Kidney tubule cell (primary cell): ENCODE results near the gene ACSM2B.
"Not testable (repeated sequence)": the region's sequence is repeated elsewhere in the genome, so short reads cannot be mapped to it uniquely, and the experiment has no call there.

Experiments
- DNase-seq: peaks from one replicate; pipeline ENCODE4 v3.0.0-alpha.2; 2018; ENCODE audit warnings: low spot score

Gene ACSM2B, protein sequence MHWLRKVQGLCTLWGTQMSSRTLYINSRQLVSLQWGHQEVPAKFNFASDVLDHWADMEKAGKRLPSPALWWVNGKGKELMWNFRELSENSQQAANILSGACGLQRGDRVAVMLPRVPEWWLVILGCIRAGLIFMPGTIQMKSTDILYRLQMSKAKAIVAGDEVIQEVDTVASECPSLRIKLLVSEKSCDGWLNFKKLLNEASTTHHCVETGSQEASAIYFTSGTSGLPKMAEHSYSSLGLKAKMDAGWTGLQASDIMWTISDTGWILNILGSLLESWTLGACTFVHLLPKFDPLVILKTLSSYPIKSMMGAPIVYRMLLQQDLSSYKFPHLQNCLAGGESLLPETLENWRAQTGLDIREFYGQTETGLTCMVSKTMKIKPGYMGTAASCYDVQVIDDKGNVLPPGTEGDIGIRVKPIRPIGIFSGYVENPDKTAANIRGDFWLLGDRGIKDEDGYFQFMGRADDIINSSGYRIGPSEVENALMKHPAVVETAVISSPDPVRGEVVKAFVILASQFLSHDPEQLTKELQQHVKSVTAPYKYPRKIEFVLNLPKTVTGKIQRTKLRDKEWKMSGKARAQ

DNA sequence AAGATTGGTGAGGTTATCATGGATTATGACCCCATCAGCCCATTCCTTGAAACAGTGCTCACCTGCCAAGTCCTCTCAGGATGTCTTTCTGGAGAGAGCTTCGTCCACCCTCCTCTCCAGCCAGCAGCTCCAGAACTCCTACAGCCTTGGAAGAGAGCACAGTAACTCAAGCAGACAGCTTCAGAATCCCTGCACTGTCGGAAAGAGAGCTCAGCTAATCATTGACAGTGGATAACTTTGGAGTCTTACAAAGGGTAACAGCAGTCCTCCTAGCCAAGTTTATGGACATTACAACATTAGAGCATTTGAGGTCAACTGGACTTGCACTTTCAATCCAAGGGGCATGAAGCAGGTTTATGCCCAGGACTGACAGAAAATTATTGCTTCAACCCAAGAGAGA, at the start of gene ACSM2B:
ACSM2B (minus strand) TSS at position 223 of the 400 bp plus-strand sequence. CDS start 11,522 bp downstream, outside the sequence.
- not testable (repeated sequence) for DNase-seq

DNA sequence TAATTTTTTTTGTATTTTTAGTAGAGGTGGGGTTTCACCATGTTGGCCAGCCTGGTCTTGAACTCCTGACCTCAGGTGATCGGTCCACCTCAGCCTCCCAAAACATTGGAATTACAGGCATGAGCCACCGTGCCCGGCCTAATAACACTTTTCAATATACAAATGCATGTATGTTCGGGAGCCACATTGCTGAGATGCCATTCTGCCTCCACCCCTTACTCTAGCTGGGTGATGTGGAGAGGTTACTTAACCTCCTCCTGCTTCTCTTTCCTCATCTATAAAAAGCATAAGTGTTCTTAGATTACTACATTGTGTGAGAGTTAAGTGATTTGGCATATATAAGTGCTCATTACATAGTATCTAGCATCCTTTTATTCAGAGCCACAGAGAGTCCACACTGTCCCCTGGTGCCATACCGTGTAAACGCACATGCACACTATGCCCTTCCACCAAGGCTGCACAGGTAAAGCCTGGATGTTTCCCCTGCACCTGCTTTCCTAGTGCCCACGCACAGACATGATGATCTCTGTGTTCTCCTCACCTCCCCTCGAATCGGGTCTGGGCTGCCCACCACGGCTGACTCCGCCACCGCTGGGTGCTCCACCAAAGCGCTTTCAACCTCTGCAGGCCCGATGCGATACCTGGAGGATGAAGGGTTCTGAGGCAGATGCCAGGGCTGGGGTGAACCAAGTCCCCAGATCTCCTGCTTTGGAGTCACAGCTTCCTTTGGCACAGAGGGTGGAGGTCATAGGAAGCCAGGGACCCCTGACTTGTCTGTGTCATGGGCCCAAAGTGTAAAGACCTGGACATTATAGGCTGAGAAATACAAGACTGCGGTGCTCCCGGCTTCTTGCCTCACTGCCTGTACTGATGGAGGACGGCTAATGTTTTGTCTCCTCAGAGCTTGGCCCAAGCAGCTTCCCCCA, 49.0 kb upstream of the ACSM2B start:
- DNase-seq, result no peak

DNA sequence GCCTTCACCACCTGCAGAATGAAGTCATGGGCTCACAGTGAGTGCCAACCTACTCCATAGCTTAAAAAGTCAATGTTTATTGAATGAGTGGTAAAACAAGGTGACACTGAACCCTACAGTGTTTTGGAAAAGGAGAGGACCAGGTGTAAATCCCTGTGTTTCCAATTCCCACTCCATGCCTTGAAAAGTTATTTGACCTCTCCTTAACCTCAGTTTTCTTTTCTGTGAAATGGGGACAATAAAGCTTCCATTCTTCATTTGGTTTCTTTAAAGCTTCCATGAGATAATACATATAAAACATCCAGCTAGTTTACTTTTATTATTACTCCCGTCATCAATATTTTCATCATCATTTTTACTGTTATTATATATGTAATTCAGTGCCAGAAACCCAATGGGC, 48.0 kb upstream of the ACSM2B start:
- no peak for DNase-seq

DNA sequence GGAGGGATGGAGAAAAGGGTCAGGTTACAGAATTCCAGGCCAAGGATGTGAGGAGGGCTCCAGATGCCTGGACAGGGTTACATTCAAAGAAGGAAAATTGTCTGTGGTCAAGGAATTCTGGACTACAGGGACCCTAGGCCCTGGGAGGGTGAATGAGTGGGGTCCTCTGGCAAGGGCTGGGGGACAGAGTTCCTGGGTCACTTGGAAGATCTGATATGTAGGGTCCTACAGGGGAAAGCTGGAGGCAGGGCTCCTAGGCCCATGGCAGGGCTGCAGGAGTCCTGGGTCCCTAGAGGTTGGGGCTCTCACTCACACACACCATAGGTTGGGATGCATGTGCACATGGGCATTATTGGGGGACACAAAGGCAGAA, 46.3 kb upstream of the ACSM2B start:
- DNase-seq, result no peak

DNA sequence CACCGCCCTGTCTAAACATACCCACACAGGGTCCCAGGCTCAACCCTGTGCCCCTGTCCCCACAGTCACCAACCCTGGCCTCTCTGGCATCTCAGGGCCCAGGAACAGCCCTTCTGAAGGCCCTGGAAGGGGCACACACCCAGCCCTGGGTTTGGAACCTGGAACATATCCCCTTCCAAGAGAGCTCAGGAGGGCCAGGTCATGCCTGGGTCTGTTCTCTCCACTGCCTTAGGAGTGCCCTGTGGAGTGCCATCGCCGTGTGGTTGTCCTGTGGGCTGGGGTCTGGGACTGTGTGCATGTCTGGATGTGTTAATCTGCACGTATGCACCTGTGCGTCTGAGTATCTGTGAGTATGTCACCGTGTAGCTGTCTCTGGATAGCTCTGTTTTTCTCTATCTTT, 45.2 kb upstream of the ACSM2B start:
- no peak for DNase-seq

DNA sequence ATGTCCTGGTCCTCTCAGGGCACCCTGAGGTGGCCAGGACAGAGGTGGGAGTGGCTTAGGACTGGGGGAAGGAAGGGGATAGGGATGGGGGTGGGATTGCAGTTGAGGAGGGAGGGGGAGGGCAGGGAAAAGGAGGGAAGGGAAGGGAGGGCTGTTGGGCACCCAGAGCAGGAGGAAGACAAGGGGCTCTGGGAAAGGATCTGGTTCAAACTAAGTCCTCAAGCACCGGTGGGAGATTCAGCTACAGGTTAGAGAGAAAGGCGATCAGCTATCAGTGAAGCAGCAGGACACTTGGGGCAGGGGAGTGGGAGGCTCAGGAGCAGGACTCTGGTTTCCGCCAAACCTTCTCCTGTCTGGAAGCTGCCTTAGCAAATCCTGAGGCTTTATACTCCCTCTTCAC, 44.6 kb upstream of the ACSM2B start:
- DNase-seq, result no peak

DNA sequence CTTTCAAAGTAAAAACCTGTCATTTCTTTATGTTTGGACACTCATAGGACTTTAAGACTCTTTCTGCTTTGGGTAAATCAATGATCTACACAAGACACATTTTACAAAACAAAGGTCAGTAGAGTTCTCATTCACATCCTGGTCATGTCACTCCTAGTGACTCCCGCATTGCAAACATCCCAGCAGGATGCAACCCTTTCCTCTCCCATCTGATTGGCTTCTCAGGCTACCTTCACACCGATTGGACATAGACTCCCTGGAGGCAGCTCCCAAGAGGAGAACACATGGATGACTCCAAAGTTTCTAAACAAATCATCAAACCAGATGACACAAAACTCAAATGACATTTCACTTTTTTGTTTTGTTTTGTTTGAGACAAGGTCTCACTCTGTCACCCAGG, 43.8 kb upstream of the ACSM2B start:
- DNase-seq, result no peak

DNA sequence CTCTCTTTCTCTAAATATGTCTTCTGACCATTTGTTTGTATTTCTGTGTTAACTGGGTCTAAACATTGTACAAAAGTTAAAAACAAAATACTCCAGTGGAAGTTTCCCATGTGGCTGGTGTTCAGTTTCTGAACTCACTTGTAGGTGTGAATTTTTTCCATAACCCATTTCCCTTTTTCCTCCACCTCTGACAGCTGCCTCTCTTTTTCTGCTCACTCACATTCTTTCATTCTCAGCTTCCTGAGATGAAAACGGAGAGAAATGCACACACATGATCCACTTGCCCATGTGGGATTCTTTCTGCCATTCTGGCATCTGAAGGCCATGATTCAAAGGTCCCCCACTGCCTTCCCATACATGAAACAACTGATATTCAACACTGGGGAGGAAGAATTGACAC, 41.1 kb upstream of the ACSM2B start:
- DNase-seq, result no peak

DNA sequence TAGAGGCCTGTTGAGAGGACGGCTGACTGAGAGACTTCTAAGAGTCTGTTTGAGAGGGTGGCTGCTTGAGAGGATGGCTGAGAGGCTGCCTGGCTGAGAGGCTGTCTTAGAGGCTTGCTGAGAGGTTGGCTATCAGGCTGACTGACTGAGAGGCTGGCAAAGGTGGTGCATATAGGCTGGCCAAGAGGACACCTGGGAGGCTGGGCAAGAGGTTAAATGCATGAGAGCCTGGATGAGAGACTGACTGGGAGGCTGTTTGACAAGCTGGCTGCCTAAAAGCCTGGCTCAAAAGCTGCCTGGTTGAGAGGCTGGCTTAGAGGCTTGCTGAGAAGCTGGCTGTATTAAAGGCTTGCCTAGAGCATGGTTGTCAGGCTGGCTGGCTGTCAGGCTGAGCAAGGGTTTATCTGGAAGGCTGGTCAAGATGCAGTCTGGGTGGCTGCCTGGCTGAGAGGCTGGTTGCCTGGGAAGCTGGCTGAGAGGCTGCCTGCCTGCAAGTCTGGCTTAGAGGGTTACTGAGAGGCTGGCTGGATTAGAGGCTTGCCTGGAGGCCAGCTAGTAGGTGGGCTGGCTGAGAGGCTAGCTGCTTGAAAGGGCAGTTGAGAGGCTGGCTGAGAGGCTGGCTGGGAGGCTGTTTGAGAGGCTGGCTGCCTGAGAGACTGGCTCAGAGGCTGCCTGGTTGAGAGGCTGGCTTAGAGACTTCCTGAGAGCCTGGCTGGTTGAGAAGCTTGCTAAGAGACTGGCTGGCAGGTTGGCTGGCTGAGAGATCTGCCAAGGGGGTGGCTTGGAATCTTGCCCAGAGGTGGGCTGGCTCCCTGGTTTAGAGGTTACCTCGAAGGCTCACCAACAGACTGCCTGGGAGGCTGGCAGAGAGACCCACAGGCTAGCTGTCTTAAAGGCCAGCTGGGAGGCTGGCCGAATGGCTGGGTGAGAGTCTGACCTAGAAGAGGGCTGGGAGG, 38.3 kb upstream of the ACSM2B start:
- no peak for DNase-seq

DNA sequence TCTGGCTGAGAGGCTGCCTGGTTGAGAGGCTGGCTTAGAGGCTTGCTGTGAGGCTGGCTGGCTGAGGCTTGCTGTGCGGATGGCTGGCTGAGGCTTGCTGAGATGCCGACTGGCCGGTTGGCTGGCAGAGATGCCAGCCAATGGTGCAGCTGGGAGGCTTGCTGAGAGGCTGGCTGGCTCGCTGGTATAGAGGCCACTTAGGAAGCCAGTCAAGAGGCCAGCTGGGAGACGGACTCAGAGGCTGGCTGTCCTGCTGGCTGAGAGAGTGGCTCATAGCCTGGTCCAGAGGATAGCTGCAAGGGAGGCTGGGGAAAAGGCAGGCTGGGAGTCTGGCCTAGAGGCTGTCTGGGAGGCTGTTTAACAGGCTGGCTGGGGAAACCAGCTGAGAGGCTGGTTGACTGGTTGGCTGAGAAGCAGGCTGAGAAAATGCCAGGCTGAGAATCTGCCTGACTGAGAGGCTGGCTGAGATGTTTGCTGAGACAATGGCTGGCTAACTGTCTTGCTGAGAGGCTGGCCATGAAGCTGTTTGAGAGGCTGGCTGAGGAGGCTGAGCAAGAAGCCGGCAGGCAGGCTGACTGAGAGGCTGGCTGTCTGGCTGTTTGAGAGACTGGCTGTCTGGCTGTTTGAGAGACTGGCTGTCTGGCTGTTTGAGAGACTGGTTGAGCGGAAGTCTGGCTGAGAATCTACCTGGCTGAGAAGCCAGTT, 37.5 kb upstream of the ACSM2B start:
- DNase-seq, result no peak

DNA sequence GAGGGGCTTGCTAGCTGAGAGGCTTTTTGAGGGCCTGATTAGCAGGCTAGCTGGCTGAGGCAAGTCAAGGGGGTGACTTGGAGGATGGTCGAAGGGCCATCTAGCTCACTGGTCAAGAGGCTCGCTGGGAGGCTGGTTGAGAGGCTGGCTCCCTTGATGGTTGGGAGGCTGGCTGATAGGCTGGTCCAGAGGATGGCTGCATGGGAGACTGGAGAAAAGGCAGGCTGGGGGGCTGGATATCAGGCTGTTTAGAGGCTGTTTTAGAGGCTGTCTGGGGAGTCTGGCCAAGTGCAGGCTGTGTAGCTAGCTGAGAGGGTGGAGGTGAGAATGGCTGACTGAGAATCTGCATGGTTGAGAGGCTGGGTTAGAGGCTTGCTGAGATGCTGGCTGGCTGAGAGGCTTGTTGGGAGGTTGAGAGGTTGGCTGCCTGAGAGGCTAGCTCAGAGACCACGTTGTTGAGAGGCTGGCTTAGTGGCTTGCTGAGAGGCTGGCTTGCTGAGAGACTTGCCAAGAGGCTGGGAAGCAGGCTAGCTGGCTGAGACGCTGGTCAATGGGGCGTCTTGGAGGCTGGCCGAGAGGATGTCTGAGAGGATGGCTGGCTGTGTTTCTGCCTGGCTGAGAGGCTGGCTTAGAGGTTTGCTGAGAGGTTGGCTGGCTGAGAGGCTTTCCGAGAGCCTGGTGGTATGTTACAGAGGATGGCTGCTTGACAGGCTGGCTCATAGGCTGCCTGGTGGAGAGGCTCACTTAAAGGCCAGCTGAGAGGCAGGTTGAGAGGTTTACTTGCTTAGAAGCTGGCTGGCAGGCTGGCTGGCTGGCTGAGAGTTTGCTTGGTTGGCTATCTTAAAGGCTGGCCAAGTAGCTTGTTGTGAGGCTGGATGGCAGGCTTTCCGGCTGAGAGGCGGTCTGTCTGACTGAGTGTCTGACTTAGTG, 36.6 kb upstream of the ACSM2B start:
- DNase-seq, result no peak

DNA sequence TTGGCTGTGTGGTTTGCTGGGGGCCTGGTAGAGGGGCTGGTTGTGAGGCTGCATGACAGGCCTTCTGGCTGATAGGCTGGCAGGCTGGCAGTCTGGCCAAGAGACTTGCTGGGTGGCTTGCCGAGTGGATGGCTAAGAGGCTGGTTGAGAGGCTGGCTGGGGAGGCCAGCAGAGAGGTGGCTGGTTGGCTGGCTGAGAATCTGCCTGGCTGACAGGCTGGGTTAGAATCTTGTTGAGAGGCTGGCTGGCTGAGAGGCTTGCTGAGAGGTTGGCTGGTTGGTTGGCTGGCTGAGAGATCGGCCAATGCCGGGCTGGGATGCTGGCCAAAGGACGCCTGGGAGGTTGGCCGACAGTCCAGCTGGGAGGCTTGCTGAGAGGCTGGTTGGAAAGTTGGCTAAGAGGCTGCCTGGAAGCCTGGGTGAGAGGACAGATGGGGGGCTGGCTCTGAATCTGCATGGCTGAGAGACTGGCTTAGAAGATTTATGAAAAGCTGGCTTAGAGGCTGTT, 35.9 kb upstream of the ACSM2B start:
- no peak for DNase-seq

DNA sequence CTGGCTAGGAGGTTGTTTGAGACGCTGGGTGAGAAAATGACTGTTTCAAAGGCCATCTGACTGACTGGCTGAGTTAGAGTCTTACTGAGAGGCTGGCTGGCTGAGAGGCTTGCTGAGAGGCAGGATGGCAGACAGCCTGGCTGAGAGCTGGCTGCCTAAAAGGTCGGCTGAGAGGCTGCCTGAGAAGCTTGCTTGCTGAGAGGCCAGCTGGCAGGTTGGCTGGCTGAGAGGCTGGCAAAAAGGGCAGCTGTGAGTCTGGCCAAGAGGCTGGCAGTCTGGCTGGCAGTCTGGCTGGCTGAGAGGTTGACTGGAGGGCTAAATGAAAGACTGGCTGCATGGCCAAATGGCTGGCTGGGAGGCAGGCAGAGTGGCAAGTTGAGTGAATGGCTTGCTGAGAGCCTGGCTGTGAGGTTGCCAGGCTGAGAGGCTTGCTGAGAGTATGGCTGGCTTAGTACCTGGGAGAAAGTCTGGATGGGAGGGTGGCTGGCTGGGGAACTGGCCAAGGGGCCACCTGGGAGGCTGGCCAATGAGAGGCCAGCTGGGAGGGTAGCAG, 35.3 kb upstream of the ACSM2B start:
- DNase-seq, result no peak

DNA sequence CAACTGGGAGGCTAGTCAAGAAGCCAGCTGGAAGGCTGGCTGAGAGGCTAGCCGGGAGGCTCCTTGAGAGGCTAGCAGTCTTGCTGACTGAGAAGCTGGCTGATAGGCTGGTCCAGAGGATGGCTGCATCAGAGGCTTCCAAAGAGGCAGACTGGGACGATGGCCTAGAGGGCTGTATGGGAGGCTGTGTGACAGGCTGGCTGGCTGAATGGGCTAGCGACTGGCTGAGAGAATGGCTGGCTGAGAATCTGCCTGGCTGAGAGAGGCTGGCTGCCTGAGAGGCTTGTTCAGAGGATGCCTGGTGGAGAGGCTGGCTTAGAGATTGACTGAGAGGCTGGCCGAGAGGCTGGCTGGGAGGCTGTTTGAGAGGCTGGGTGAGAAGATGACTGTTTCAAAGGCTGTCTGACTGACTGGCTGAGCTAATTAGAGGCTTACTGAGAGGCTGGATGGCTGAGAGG, 34.8 kb upstream of the ACSM2B start:
- no peak for DNase-seq

DNA sequence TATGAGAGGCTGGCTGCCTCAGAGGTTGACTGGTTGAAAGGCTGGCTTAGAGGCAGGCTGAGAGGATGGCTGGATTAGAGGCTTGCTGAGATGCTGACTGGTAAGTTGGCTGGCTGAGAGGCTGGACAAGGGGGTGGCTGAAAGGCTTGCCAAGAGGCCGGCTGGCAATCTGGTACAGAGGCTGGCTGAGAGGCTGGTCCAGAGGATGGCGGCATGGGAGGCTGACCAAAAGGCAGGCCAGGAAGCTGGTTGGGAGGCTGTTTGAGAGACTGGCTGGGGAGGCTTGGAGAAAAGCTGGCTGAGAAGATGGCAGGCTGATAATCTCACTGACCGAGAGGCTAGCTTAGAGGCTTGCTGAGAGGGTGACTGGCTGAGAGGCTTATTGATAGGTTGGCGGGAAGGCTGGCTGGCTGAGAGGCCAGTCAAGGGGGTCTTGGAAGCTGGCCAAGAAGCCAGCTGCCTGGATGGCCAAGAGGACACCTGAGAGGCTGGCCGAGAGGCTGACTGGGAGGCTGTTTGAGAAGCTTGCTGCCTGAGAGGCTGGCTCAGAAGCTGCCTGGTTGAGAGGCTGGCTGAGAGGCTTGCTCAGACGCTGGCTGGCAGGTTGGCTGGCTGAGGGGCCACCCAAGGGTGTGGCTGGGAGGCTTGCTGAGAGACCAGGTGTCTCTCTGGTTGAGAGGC, 34.2 kb upstream of the ACSM2B start:
- no peak for DNase-seq

DNA sequence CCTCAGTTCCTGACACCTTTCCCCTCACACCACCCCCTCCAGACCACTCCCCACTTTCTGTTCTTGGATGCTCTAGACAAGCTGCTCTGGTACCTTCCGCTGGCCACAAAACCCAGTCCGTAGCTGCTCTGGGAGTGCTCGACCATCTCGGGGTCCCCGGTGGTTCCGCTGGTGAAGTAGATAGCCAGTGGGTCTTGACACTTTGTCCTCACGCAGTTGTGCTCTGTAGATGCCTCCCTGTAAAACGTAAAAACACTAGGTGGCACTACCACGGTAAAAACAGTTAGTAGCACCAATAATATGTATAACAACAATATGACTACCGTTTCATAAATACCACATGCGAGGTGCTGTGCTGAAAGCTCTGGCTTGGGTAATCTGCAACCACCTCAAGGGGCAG, 26.0 kb upstream of the ACSM2B start:
- DNase-seq, result peak; percentile 28

DNA sequence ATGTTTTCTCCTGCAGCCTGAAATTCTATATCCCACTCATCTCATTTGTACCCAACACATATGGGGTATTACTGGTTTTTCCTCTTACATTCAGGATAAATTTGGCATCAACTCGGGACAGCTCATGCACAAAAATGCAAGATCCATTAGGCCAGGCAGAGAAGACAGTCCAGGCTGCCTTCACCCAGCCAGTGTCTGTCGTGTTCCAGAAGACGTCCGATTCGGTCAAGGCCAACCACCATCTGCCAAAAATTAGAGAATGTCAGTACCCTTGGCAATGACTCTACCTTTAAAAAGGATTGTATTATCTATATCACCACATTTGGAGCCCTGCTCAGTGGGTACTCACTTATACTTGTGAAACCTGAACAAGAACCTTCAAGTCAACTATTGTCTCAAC, 23.3 kb upstream of the ACSM2B start:
- not testable (repeated sequence) for DNase-seq

DNA sequence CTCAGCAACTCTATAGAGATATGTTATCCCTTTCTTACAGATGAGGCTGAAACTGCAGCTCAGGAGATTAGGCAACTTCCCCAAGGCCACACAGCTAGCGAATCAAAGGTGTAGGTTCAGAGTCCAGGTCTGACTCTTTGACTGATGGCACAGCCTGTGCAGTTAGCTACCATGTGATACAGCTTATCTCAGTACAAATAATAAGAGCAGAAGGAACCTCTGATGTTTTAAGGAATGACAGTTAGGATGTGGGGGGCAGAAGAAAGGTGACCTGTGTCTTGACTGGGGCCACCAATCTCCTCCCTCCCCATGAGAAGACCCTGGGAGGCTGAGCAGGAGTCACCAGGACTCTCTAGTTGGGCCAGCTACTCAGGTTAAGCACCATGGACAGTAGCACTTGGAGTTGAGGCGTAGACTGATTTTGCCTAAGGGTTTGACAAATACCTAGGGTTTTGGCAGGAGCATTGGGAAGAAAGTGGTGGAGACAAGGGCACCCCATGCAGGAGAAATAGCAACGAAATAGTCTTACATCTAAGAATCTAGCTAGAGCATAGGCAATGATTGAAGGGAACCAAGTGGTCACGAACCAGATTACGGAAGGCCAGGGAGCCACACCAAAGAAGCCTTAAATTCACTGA, 22.8 kb upstream of the ACSM2B start:
- DNase-seq, result no peak
